GM08714 (cell line): ENCODE measurements around the gene NPVF.

Experiments used
- H3K4me3 ChIP-seq: fragments of 200-500 bp; sonication (Bioruptor generic); 2 replicates; pipeline ENCODE4 v1.5.1; 2014; ENCODE audit warnings: mild to moderate bottlenecking, low read length, inconsistent platforms
- ZNF274 ChIP-seq: IDR thresholded peaks from 2 replicates; pipeline ENCODE4 v1.6.1; 2012; ENCODE audit warnings: mild to moderate bottlenecking, low read depth, low read length

NPVF gene, protein sequence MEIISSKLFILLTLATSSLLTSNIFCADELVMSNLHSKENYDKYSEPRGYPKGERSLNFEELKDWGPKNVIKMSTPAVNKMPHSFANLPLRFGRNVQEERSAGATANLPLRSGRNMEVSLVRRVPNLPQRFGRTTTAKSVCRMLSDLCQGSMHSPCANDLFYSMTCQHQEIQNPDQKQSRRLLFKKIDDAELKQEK

DNA sequence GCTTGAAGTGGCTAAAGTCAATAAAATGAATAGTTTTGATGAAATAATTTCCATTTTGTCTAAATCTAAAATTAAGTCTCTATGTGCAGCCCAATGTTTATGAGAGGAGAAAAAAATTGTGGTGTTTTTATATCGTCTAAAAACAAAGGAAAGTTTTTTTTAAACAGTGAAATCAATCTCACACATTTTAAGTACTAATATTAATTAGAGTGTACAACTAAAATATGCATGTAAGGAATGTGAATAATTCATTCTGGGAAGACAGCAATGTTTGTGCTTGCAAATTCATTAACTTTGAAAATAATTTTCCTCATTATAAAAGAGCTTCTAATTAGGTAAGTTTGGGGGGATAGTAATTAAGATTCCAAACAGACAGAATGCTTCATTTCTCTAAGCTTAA lies at the start of gene NPVF:
NPVF (minus strand) TSS at position 101 of the 400 bp plus-strand sequence; CDS start at position 54, 47 bp downstream.
- TF ChIP-seq ZNF274 = no peak
- H3K4me3 ChIP-seq = no peak within 1 kb of the TSS

DNA sequence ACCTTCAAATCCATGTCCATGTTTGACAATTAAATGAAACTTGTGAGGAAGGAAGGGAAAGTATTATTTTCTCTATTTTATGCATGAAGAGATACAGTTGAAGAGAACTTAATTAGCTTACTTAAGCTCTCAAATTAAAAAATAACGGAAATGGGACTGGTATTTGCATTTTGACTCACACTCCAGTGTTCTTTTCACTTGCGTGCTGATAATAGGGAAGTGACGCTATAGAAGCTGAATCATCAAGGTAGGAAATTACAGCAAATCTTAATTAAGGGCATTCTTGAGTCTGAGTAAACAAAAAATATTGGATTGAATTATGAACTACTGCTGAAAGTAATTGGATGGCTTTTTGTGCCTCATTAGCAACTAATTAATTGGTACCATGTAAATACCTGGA lies 44.0 kb upstream of the NPVF start:
- no peak overlapping the region for H3K4me3 ChIP-seq
- TF ChIP-seq ZNF274 = no peak

DNA sequence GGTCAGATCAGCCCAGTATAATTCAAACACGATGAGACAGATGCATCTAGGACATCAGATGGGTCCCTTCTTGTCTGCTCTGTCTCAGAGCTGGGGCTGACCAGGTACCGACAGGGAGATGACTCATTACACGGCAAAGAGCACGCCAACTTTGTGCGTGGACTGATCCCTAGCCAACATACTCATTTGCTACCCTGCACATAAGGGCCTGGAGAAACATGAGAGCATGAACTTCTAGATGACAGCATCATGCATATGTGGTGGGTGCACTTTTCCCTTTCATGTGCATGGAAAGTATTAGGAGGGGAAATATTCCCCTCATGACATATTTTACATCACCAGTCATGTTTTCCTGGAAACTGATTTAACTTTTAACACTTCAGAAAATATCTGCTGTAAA lies 35.1 kb upstream of the NPVF start:
- no peak for TF ChIP-seq ZNF274
- H3K4me3 ChIP-seq = no peak overlapping the region

DNA sequence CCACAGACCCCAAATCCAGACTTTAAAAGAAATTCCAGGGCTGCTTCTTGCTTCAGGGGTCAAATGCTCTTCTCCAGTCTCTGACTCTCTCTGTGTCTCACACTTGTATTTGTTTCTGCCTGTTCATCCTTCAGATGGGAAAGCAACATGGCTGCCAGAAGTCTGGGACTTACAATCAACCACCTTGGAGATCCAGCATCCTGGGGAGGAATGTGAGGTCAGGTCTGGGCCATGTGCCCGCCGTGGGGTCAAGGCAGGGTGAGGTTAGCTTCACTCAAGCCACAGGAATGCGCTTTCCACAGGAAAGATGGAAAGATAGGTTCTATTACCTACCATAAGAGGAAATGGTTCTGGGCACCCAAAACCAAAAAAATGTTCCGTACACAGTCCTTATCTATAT lies 34.3 kb upstream of the NPVF start:
- H3K4me3 ChIP-seq = no peak overlapping the region
- TF ChIP-seq ZNF274 = no peak

DNA sequence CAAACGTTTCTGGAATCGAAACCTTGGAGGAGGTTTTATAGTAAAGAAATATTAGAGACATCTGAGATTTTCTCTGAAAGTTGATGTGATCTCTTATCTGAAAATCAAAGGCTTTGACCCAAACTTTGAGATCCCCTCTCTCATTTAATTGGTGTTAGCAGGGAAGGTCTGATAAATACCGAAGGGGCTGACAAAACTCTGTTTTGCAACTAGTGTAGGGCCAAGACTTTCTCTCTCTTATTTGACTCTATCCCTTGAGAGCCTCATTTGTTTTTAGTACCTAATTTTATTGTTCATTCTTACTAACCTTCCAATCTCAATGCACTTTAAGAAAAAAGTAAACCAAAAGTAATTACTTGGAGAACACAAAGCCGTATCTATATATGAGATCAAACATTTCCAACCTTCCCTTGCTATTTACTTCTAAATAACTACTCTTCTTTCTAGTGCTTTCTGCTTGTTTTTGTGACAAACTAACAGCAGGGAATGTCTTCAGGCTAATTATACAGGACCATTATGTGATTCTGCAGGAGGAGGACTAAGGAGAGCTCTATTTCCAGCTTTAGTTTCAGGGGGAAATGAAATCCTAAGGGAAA lies 33.4 kb upstream of the NPVF start:
- no peak for TF ChIP-seq ZNF274
- H3K4me3 ChIP-seq = no peak overlapping the region

DNA sequence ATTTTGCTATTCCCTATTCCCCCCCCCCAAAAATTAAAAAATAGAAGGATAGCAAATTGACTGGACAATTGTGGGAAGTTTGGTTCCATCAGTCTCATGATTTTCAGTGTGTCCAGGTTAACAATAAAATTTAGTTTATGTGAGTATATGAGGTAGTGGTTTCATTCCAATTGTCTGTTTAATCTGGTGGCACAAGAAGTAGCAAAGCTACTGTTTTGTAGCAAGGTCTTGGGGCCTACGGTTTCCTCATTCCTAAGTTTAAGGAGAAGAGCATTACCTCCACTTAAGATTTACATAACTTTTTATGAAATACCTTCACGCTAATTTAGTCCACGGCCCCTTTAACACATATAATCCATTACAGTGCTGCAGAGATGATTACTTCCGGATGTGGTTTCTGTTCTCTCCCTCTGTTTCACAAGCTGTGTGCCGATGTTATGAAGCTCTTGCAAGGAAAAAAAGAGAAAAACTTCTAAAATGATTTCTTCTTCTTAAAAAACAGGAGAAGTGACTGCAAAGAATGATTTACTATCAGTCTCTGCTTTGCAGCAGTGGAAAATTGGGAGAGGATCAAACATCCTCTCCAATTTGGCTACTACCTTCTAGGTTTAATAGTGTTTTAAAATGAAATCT lies 32.7 kb upstream of the NPVF start:
- no peak overlapping the region for H3K4me3 ChIP-seq
- no peak for TF ChIP-seq ZNF274

DNA sequence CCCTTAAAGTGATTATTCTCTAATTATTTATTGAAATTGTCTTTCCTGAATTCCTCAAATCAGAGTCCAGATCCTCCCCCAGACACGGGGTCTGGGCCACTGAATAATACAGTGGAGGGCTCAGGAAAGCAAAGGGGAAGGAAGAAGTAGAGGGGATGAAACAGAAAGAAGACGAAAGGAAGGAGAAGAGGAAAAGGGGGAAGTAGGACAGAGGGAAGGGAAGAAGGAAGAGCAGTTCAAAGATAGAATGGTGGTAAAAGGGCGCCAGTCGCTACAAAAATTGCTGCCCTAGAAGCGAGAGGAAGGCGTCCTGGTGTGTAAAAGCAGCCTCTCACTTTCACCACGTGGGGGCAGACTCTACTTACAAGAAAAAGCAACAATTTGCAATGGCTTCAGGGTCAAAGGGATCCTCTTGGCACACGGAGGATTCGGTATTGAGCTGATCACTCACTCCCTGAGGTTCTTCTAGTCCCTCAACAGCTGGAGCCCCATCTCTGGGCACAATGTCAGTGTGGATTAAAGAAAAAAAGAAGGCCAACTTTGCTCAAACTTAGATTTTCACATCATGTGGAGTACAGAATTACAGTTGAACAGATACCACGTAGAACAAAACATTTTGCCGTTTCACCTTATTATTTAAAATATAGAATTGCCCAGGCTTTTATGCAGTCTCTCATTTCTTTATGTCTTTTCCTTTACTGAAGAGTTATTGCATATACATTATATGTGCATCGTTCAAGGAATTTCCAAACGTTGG lies 31.4 kb upstream of the NPVF start:
- H3K4me3 ChIP-seq = no peak overlapping the region
- TF ChIP-seq ZNF274 = no peak

DNA sequence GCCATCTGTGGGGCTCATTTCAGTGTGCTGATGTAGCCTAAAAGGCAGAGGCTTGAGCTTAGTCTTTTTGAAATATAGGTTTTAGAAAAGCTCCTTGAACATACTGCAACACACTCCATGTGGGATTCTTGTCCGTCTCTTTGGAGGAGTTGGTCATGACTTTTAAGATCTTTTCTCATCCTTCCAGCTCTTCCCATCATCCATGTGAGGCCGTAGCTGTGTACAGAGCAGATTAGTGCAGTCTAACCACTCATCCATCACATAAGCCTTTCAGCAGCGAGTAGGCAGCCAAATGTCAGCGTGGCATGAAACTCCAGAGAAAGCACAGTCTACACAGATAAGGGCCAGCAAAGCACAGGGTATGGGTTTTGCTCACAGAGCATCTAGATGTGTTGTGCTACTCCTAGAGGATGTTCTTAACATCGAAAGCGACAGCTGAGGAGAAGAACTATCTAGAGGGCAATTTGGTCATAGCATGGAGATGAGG lies 28.1 kb upstream of the NPVF start:
- no peak for TF ChIP-seq ZNF274

DNA sequence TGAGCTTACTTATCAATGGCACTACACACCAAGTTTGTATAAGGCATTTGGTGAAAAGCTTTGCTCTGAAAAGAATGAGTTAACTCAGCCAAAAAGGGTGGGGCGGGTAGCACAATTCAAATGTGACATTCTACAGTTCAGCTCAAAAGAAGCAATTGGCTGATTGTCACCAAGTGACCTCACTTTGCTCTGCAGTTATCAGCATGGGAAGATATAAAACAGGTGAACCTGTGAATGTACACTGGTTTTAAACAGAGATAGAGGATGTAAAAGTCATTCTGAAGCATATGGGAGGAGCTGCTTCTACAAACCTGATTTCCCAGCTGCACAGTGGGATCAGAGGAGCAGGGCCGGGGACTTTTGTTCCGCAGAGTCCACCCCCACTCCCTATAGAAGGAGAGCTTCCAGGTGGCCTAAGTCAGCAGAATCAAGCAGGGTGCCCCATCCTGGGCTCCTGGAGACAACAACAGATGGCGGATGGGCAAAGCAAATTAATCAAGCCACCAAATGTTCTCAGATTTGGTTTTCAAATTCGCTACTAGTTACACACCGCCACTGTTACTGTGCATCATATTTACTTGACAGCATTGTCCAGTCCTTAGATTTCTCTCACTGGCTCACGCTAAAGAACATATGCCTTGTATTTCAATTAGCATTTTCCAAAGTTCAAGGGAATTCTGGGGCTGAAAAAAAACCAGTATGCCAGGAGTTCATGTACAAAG lies 27.5 kb upstream of the NPVF start:
- H3K4me3 ChIP-seq = no peak overlapping the region
- TF ChIP-seq ZNF274 = no peak

More for the DNA sequence above, 28.1 kb upstream of the NPVF start:
- no peak overlapping the region for H3K4me3 ChIP-seq

DNA sequence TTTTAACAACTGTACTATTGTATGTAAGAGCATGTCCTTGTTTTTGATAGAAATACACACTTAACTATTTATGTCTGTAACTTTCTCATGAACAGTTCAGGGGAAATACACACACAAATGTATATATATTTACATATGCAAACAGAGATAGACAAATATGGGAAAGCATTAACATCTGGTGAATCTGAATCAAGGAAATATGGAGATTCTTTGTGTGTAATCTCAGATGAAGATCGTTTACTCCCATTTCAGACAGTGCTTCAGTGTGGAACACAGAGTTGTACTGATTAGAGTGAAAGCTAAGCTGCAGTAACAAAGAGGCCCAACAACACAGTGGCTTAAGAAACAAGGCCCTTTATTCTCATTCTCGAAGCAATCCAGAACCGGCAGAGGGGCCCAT lies 26.3 kb upstream of the NPVF start:
- no peak for TF ChIP-seq ZNF274
- no peak overlapping the region for H3K4me3 ChIP-seq

DNA sequence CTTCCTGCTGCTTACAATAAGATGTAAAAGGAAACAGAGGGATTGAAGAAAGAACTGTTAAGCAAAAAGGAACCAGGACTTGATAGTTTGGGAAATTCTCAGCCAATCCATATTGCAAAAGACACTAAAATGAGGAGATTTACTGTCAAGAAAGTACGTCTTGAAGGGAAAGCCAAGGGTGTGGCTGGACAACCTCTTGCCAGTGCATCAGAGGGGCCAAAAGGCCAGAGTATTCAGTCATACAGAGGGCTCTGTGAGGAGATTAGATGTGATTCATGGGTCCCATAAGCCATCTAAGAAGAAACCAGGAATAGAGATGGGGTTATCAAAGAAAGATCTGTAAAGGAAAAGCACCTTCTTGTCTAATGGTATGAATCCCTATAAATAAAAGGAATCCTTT lies 25.4 kb upstream of the NPVF start:
- no peak for TF ChIP-seq ZNF274
- no peak overlapping the region for H3K4me3 ChIP-seq

DNA sequence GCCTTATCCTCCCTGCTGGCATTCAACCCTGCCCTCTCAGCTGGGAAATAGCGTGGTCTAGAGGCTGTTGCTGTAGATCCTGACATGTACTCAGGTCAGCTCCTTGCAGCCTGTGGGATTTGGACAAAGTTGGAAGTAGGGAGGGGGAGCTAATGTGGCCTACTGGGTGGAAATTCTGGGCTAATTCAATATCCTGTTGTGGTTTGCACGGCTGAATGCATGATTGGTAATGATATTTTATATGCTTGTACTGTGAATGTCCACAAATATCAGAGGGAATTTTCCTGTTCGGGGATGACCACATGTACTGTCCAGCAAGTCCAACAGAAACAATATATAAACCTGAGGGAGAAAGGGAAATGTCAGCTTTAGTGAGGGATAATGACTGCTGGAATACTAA lies 22.1 kb upstream of the NPVF start:
- H3K4me3 ChIP-seq = no peak overlapping the region
- TF ChIP-seq ZNF274 = no peak

DNA sequence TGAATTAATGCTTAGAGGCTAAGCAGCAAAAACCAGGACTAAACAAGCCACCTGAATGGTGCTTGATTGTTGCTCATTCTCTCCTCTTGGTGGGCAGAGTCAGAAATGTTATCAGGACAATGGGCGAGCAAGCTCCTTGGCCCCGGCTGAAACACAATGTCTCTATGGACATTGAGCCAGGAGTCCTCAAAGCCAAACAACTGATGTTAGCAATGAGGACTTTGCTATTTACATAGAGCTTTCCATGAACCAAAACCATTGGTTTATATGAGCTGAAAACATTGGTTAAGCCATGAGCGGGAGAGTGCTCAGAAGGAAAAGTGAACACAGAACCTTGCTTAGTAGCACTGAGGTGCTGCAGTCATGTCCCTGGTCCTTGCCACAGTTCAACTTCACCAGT lies 21.5 kb upstream of the NPVF start:
- no peak for TF ChIP-seq ZNF274
- H3K4me3 ChIP-seq = no peak overlapping the region

DNA sequence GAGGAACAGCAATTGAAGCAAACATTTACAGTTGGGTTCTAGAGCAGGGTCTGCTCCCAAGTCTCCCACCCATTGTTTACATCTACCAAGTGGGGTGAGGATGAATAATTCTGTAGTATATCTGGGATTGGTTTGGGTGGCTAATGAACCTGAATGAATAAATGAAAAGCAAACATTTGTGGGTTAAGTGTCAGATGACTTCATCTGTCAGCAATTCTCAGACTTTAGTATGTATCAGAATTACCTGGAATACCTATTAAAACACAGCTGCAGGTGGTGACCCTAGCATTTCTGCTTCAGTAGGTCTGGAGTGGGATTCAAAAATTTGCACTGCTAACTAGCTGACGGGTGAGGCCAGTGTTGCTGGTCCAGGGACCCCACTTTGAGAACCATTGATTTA lies 18.0 kb upstream of the NPVF start:
- no peak for TF ChIP-seq ZNF274
- no peak overlapping the region for H3K4me3 ChIP-seq
